HUES64 (cell line): Measurements from ENCODE around the gene KRTAP17-1.

Experiments used
- H3K27ac ChIP-seq: 2 replicates; pipeline ENCODE4 v1.7.0; 2013; ENCODE audit warnings: low read depth, low read length, inconsistent platforms
- H3K27me3 ChIP-seq: 2 replicates; pipeline ENCODE4 v1.6.1; 2013; ENCODE audit warnings: mild to moderate bottlenecking, low read length; ENCODE audit not compliant: insufficient read depth
- H3K36me3 ChIP-seq: 2 replicates; pipeline ENCODE4 v1.6.1; 2013; ENCODE audit warnings: mild to moderate bottlenecking, low read length; ENCODE audit not compliant: insufficient read depth
- H3K4me1 ChIP-seq: 2 replicates; pipeline ENCODE4 v1.6.1; 2013; ENCODE audit warnings: mild to moderate bottlenecking, low read length, moderate library complexity; ENCODE audit not compliant: insufficient read depth
- H3K4me3 ChIP-seq: 2 replicates; pipeline ENCODE4 v1.5.1; 2013; ENCODE audit warnings: mild to moderate bottlenecking, low read length, moderate library complexity
- H3K9ac ChIP-seq: 2 replicates; pipeline ENCODE4 v1.6.1; 2013; ENCODE audit warnings: mild to moderate bottlenecking, low read depth, low read length
- H3K9me3 ChIP-seq: 2 replicates; pipeline ENCODE4 v1.6.1; 2013; ENCODE audit warnings: low read depth, low read length; ENCODE audit not compliant: insufficient read depth
- whole genome bisulfite sequencing: fragments of 150-250, 120-280 bp; methylation state at CpG from one replicate; pipeline ENCODE4 v1.1.7; 2013; ENCODE audit warnings: missing lambda C conversion rate; 5-methylcytosine and 5-hydroxymethylcytosine counted together

Gene KRTAP17-1

GRCh38 chr17:41331606-41332005 is 16.1 kb upstream of the KRTAP17-1 start:
- Histone ChIP-seq H3K27ac (no peak overlapping the region), H3K36me3 (no peaks in the 10 kb centered on the region), H3K27me3 (no peaks in the 10 kb centered on the region), H3K4me1 (no peaks in the 10 kb centered on the region), H3K9me3 (no peaks in the 10 kb centered on the region), H3K9ac (no peak overlapping the region), H3K4me3 (no peak overlapping the region)
- 84% methylated on average over 7 of the region's 7 CpGs for WGBS

GRCh38 chr17:41329279-41329948 is 13.9 kb upstream of the KRTAP17-1 start:
- Histone ChIP-seq H3K9ac (no peak overlapping the region), H3K4me1 (no peaks in the 10 kb centered on the region), H3K9me3 (no peaks in the 10 kb centered on the region), H3K4me3 (no peak overlapping the region), H3K27me3 (no peaks in the 10 kb centered on the region), H3K27ac (no peak overlapping the region), H3K36me3 (no peaks in the 10 kb centered on the region)
- WGBS: 66% methylated on average over 11 of the region's 13 CpGs

GRCh38 chr17:41328207-41328606 is 12.7 kb upstream of the KRTAP17-1 start:
- H3K27ac ChIP-seq: no peak overlapping the region
- H3K4me3 ChIP-seq: no peak overlapping the region
- no peak overlapping the region for H3K9ac ChIP-seq
- H3K4me1 ChIP-seq: no peaks in the 10 kb centered on the region
- H3K9me3 ChIP-seq: no peaks in the 10 kb centered on the region
- H3K27me3 ChIP-seq: no peaks in the 10 kb centered on the region
- 95% methylated on average over 7 of the region's 7 CpGs for WGBS
- H3K36me3 ChIP-seq: no peaks in the 10 kb centered on the region

GRCh38 chr17:41327411-41328120 is 12.1 kb upstream of the KRTAP17-1 start:
- Histone ChIP-seq H3K9me3 (no peaks in the 10 kb centered on the region), H3K9ac (no peak overlapping the region), H3K27me3 (no peaks in the 10 kb centered on the region), H3K27ac (no peak overlapping the region), H3K36me3 (no peaks in the 10 kb centered on the region), H3K4me1 (no peaks in the 10 kb centered on the region), H3K4me3 (no peak overlapping the region)
- WGBS: 94% methylated on average over 8 of the region's 8 CpGs

GRCh38 chr17:41326173-41327145 is 10.9 kb upstream of the KRTAP17-1 start:
- H3K9me3 ChIP-seq: no peaks in the 10 kb centered on the region
- no peaks in the 10 kb centered on the region for H3K4me1 ChIP-seq

GRCh38 chr17:41325611-41326010 is 10.1 kb upstream of the KRTAP17-1 start:
- Histone ChIP-seq H3K4me1 (no peaks in the 10 kb centered on the region), H3K4me3 (no peak overlapping the region), H3K27ac (no peak overlapping the region), H3K9me3 (no peaks in the 10 kb centered on the region), H3K27me3 (no peaks in the 10 kb centered on the region), H3K36me3 (no peaks in the 10 kb centered on the region), H3K9ac (no peak overlapping the region)
- 87% methylated on average over 6 of the region's 6 CpGs for WGBS

More at GRCh38 chr17:41326173-41327145, 10.9 kb upstream of the KRTAP17-1 start:
- WGBS: 90% methylated on average over 18 of the region's 18 CpGs
- no peaks in the 10 kb centered on the region for H3K27me3 ChIP-seq
- H3K9ac ChIP-seq: no peak overlapping the region
- H3K36me3 ChIP-seq: no peaks in the 10 kb centered on the region
- no peak overlapping the region for H3K4me3 ChIP-seq
- no peak overlapping the region for H3K27ac ChIP-seq

GRCh38 chr17:41325126-41325525 is 9.6 kb upstream of the KRTAP17-1 start:
- no peaks in the 10 kb centered on the region for H3K27me3 ChIP-seq
- no peak overlapping the region for H3K9ac ChIP-seq
- H3K4me1 ChIP-seq: no peaks in the 10 kb centered on the region
- H3K9me3 ChIP-seq: no peaks in the 10 kb centered on the region
- 90% methylated on average over 10 of the region's 10 CpGs for WGBS
- H3K4me3 ChIP-seq: no peak overlapping the region
- no peak overlapping the region for H3K27ac ChIP-seq
- no peaks in the 10 kb centered on the region for H3K36me3 ChIP-seq

GRCh38 chr17:41324180-41325075 is 8.9 kb upstream of the KRTAP17-1 start:
- Histone ChIP-seq H3K27me3 (no peaks in the 10 kb centered on the region), H3K4me3 (no peak overlapping the region), H3K36me3 (no peaks in the 10 kb centered on the region), H3K9ac (no peak overlapping the region), H3K27ac (no peak overlapping the region), H3K4me1 (no peaks in the 10 kb centered on the region), H3K9me3 (peaks cover under 1% of the 10 kb centered on the region; the same call in 1 of the 2 replicates)
- WGBS: 74% methylated on average over 16 of the region's 16 CpGs

GRCh38 chr17:41322903-41323895 is 7.7 kb upstream of the KRTAP17-1 start:
- Histone ChIP-seq H3K9ac (no peak overlapping the region), H3K4me3 (no peak overlapping the region), H3K9me3 (peaks cover 3% of the 10 kb centered on the region; the same call in 1 of the 2 replicates), H3K27ac (no peak overlapping the region), H3K36me3 (no peaks in the 10 kb centered on the region), H3K27me3 (no peaks in the 10 kb centered on the region), H3K4me1 (no peaks in the 10 kb centered on the region)
- 92% methylated on average over 11 of the region's 11 CpGs for WGBS
